NCI-H446 (cell line): ENCODE data around the gene KRTAP4-1.
"Not testable (repeated sequence)": the region's sequence is repeated elsewhere in the genome, so short reads cannot be mapped to it uniquely, and the experiment has no call there.

ENCODE experiments used
- DNase-seq, 2 experiments: peaks; one replicate each; lab custom pipeline; 2025; lab: John Stamatoyannopoulos, UW

KRTAP4-1 gene

GRCh38 chr17:41184480-41184961, at the start of gene KRTAP4-1:
Gene KRTAP4-1 (minus strand): TSS chr17:41184911. CDS start chr17:41184854, 57 bp downstream.
- no peak for DNase-seq

GRCh38 chr17:41232399-41233105, 47.8 kb upstream of the KRTAP4-1 start, which contains the start of gene KRTAP9-3:
Gene KRTAP9-3 (plus strand): TSS chr17:41232449. CDS start chr17:41232502, 53 bp downstream.
- not testable (repeated sequence) for DNase-seq

GRCh38 chr17:41231731-41232130, 47.0 kb upstream of the KRTAP4-1 start:
- no peak for DNase-seq

- DNase-seq, result no peak
These were observed 45.4 kb upstream of the KRTAP4-1 start for GRCh38 chr17:41230094-41230493.

- not testable (repeated sequence) for DNase-seq
These were observed 41.9 kb upstream of the KRTAP4-1 start, which contains the start of gene KRTAP9-2 for GRCh38 chr17:41226598-41227095. Gene KRTAP9-2 (plus strand): TSS chr17:41226648. CDS start chr17:41226655, 7 bp downstream.

- no peak for DNase-seq
These were observed 41.3 kb upstream of the KRTAP4-1 start for GRCh38 chr17:41226051-41226450.

GRCh38 chr17:41223821-41224220, 39.1 kb upstream of the KRTAP4-1 start:
- DNase-seq, result no peak

- DNase-seq, result no peak
These were observed 31.0 kb upstream of the KRTAP4-1 start for GRCh38 chr17:41215681-41216080.

GRCh38 chr17:41212524-41213169, 27.9 kb upstream of the KRTAP4-1 start:
- DNase-seq, result no peak

GRCh38 chr17:41211845-41212466, 27.2 kb upstream of the KRTAP4-1 start:
- DNase-seq, result no peak

- DNase-seq, result no peak
These were observed 14.8 kb upstream of the KRTAP4-1 start for GRCh38 chr17:41199421-41200078.

- no peak for DNase-seq
These were observed 11.4 kb upstream of the KRTAP4-1 start for GRCh38 chr17:41196068-41196467.

GRCh38 chr17:41190328-41190727, 5.6 kb upstream of the KRTAP4-1 start:
- DNase-seq, result no peak

- DNase-seq, result not testable (repeated sequence)
These were observed 5.2 kb upstream of the KRTAP4-1 start, which contains the start of gene KRTAP9-1 for GRCh38 chr17:41189837-41190318. Gene KRTAP9-1 (plus strand): TSS chr17:41189887. CDS start chr17:41189887, 0 bp downstream.

GRCh38 chr17:41186872-41187271, 2.2 kb upstream of the KRTAP4-1 start:
- DNase-seq, result no peak

- DNase-seq, result no peak
These were observed 290 bp upstream of the KRTAP4-1 start for GRCh38 chr17:41185001-41185400.

GRCh38 chr17:41178843-41179616, 5.7 kb downstream of the KRTAP4-1 start:
- DNase-seq, result no peak

GRCh38 chr17:41178341-41178740, 6.4 kb downstream of the KRTAP4-1 start:
- DNase-seq, result no peak

- no peak for DNase-seq
These were observed 6.9 kb downstream of the KRTAP4-1 start, which contains the start of gene KRTAP4-2 for GRCh38 chr17:41177727-41178271. Gene KRTAP4-2 (minus strand): TSS chr17:41178221. CDS start chr17:41178164, 57 bp downstream.

- no peak for DNase-seq
These were observed 7.8 kb downstream of the KRTAP4-1 start for GRCh38 chr17:41176744-41177387.
